Keratinocyte (primary cell): Measurements from ENCODE around the gene EVI5. TPM values are rescaled to one million over a fixed set of nuclear protein-coding genes. Genes with fewer than 3 reads are reported as not detected.

ENCODE experiments used
- DNase-seq: peaks from one replicate; pipeline ENCODE4 v3.0.0-alpha.2; 2011; ENCODE audit warnings: low read depth, missing footprints, low spot score
- FAIRE-seq: peaks from 2 replicates; lab custom pipeline; 2011; peaks lifted over from hg19 to GRCh38; lab: Jason Lieb, UNC
- H2AFZ ChIP-seq: 2 replicates; pipeline ENCODE4 v1.6.0; 2012; ENCODE audit warnings: low read length, control low read depth, inconsistent platforms; ENCODE audit not compliant: control insufficient read depth
- H3K27ac ChIP-seq: 2 replicates; pipeline ENCODE4 v1.5.1; 2011; ENCODE audit warnings: low read length; ENCODE audit not compliant: control insufficient read depth, insufficient read depth
- H3K27me3 ChIP-seq: 3 replicates; pipeline ENCODE4 v1.6.0; 2011; ENCODE audit warnings: low read length; ENCODE audit not compliant: control insufficient read depth, insufficient read depth; ENCODE audit errors: extremely low read depth
- H3K36me3 ChIP-seq, 2 experiments: 2 replicates in 1 of 2; 3 replicates in 1 of 2; pipeline ENCODE4 v1.5.1; 2011; ENCODE audit warnings: low read length in 2 of 2, mild to moderate bottlenecking in 1 of 2; ENCODE audit not compliant: control insufficient read depth in 2 of 2, insufficient read depth in 2 of 2; ENCODE audit errors: extremely low read depth in 1 of 2
- H3K4me1 ChIP-seq: 3 replicates; pipeline ENCODE4 v1.5.1; 2011; ENCODE audit warnings: low read length; ENCODE audit not compliant: control insufficient read depth, insufficient read depth; ENCODE audit errors: extremely low read depth
- H3K4me2 ChIP-seq: 3 replicates; pipeline ENCODE4 v1.6.0; 2011; ENCODE audit warnings: low read depth, low read length; ENCODE audit not compliant: control insufficient read depth, insufficient read depth; ENCODE audit errors: extremely low read depth
- H3K4me3 ChIP-seq, 3 experiments: fragments of 200-600 bp in 1 of 3; sonication (generic) in 1 of 3; 2 replicates in 2 of 3; 3 replicates in 1 of 3; pipeline ENCODE4 v1.5.1; 2011 to 2016; ENCODE audit warnings: low read length in 3 of 3, mild to moderate bottlenecking in 3 of 3, control low read depth in 2 of 3, inconsistent platforms in 1 of 3, low read depth in 1 of 3, mixed read lengths in 1 of 3, mixed run types in 1 of 3, moderate library complexity in 1 of 3; ENCODE audit not compliant: control insufficient read depth in 2 of 3, insufficient read depth in 2 of 3; ENCODE audit errors: extremely low read depth in 1 of 3
- H3K79me2 ChIP-seq: 2 replicates; pipeline ENCODE4 v1.6.0; 2012; ENCODE audit warnings: low read length; ENCODE audit not compliant: control insufficient read depth, insufficient read depth
- H3K9ac ChIP-seq: 3 replicates; pipeline ENCODE4 v1.6.0; 2011; ENCODE audit warnings: low read length; ENCODE audit not compliant: control insufficient read depth, insufficient read depth; ENCODE audit errors: extremely low read depth
- H3K9me1 ChIP-seq: 3 replicates; pipeline ENCODE4 v1.6.0; 2011; ENCODE audit warnings: low read length; ENCODE audit not compliant: control insufficient read depth, insufficient read depth; ENCODE audit errors: extremely low read depth
- H3K9me3 ChIP-seq: 2 replicates; pipeline ENCODE4 v1.5.1; 2012; ENCODE audit warnings: low read depth, low read length; ENCODE audit not compliant: control insufficient read depth
- H4K20me1 ChIP-seq: 3 replicates; pipeline ENCODE4 v1.6.0; 2011; ENCODE audit warnings: low read length; ENCODE audit not compliant: control insufficient read depth, insufficient read depth; ENCODE audit errors: extremely low read depth
- CTCF ChIP-seq, 3 experiments: IDR thresholded peaks in 1 of 3; conservative IDR thresholded peaks in 1 of 3; optimal IDR thresholded peaks in 1 of 3; 2 replicates in 2 of 3; 3 replicates in 1 of 3; pipeline versions ENCODE3 to v1.5.1; 2011; ENCODE audit warnings: low read length in 3 of 3, mild to moderate bottlenecking in 3 of 3, moderate library complexity in 2 of 3, control low read depth in 1 of 3, inconsistent platforms in 1 of 3; ENCODE audit not compliant: insufficient read depth in 2 of 3; ENCODE audit errors: extremely low read depth in 1 of 3
- EZH2 ChIP-seq: IDR thresholded peaks from one replicate; pipeline ENCODE4 v1.6.1; 2012; ENCODE audit warnings: inconsistent platforms, mild to moderate bottlenecking, low read length, moderate library complexity
- dilution Hi-C: fragments of 300-500 bp; cut with MboI; formaldehyde crosslinking; loops from one replicate; pipeline ENCODE4 v1.7.0; 2020; ENCODE audit warnings: low sequenced_read_pairs; ENCODE audit not compliant: extremely low pct_ligation_motif_present
- polyA plus RNA-seq, 5 experiments: library from polyadenylated mRNA; depleted of rRNA in 3 of 5; stranded (reverse) in 3 of 5; stranded (forward) in 1 of 5; unstranded in 1 of 5; fragments of >200 nt; gene quantifications; 1 replicate in 1 of 5; 2 replicates in 3 of 5; 3 replicates in 1 of 5; pipeline versions ENCODE4 v1.2.1 to v1.2.3, GENCODE V29; 2011 to 2012; ENCODE audit warnings: missing spikeins in 2 of 5, low read depth in 1 of 5, low replicate concordance in 1 of 5

The EVI5 gene
- polyA plus RNA-seq, 1 donor (not counting 4 experiments of a cell fraction or from before 2014, with no cell fraction given), result 23.2 TPM

- DNase-seq (no peak), FAIRE-seq (peak; percentile 36)
- H3K4me3 ChIP-seq, result no peak overlapping the region
- H3K27ac ChIP-seq, result no peak overlapping the region
- no peaks in the 10 kb centered on the region for H4K20me1 ChIP-seq
- TF ChIP-seq CTCF (optimal IDR thresholded peaks at IDR 0.05 in 1 of 3, IDR thresholded peaks at IDR 0.05 in 1 of 3, conservative IDR thresholded peaks at IDR 0.05 in 1 of 3; ENCODE audit: extremely low read depth in 1 of 3, insufficient read depth in 2 of 3, low read length in 3 of 3) (no peak), EZH2 (no peak)
- no peaks in the 10 kb centered on the region for H3K9me1 ChIP-seq
- H3K4me2 ChIP-seq, result no peak overlapping the region
- H3K9me3 ChIP-seq, result no peaks in the 10 kb centered on the region
- no peaks in the 10 kb centered on the region for H3K79me2 ChIP-seq
- no peak overlapping the region for H2AFZ ChIP-seq
- no peaks in the 10 kb centered on the region for H3K27me3 ChIP-seq
- no peaks in the 10 kb centered on the region for H3K36me3 ChIP-seq
- no peak overlapping the region for H3K9ac ChIP-seq
- H3K4me1 ChIP-seq, result peaks cover 3% of the 10 kb centered on the region
- dilution Hi-C loops, result no loop called here
These were observed 221.3 kb downstream of the EVI5 start for GRCh38 chr1:92563457-92564216.

GRCh38 chr1:92556350-92556749 is 228.6 kb downstream of the EVI5 start:
- Histone ChIP-seq H4K20me1 (no peaks in the 10 kb centered on the region), H3K27me3 (no peaks in the 10 kb centered on the region), H3K9me3 (no peaks in the 10 kb centered on the region), H3K27ac (no peak overlapping the region), H3K79me2 (no peaks in the 10 kb centered on the region), H3K9ac (no peak overlapping the region), H3K4me1 (no peaks in the 10 kb centered on the region), H3K36me3 (peaks cover 0 to under 1% of the 10 kb centered on the region in 2 experiments), H3K9me1 (no peaks in the 10 kb centered on the region), H2AFZ (no peak overlapping the region), H3K4me3 (no peak overlapping the region), H3K4me2 (no peak overlapping the region)
- dilution Hi-C loops, result no loop called here
- DNase-seq, result no peak
- no peak for FAIRE-seq
- TF ChIP-seq CTCF (optimal IDR thresholded peaks at IDR 0.05 in 1 of 3, IDR thresholded peaks at IDR 0.05 in 1 of 3, conservative IDR thresholded peaks at IDR 0.05 in 1 of 3; ENCODE audit: extremely low read depth in 1 of 3, insufficient read depth in 2 of 3, low read length in 3 of 3) (no peak), EZH2 (no peak)
